ENCODE results near the gene LYPD1.
A peak's percentile ranks its signal among the peaks of the same experiment; 100 is the strongest.

DNA sequence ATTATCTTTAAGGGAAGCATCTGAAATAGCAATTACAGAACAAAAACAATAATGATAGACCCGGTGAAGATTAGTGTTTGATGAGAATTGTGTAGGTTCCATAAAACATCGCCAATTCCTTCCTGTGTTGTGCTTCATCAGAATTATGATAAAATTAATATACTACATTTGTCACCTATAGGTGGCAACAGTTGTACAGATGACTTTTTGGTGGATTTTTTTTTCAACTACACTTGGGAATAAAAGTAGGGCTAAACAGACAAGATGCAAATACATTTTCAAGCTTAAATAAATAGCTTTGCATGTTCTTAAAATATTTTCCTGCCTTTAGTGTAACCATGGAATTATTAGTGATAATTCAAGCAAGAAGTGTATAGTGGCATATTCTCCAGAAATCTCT, 7.0 kb upstream of the LYPD1 start:
- TF ChIP-seq, protein P1, sequence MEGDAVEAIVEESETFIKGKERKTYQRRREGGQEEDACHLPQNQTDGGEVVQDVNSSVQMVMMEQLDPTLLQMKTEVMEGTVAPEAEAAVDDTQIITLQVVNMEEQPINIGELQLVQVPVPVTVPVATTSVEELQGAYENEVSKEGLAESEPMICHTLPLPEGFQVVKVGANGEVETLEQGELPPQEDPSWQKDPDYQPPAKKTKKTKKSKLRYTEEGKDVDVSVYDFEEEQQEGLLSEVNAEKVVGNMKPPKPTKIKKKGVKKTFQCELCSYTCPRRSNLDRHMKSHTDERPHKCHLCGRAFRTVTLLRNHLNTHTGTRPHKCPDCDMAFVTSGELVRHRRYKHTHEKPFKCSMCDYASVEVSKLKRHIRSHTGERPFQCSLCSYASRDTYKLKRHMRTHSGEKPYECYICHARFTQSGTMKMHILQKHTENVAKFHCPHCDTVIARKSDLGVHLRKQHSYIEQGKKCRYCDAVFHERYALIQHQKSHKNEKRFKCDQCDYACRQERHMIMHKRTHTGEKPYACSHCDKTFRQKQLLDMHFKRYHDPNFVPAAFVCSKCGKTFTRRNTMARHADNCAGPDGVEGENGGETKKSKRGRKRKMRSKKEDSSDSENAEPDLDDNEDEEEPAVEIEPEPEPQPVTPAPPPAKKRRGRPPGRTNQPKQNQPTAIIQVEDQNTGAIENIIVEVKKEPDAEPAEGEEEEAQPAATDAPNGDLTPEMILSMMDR (IDR thresholded peaks at IDR 0.05; ENCODE audit: insufficient read depth, low read depth, low read length): peak; percentile 4
- TF ChIP-seq EZH2 (IDR thresholded peaks at IDR 0.05; ENCODE audit: insufficient read depth, low read length): no peak
